Posterior cingulate gyrus (tissue), 11 donors: ENCODE measurements around the gene DGKZ.
A peak's percentile ranks its signal among the peaks of the same experiment; 100 is the strongest.
"Not testable (repeated sequence)": the region's sequence is repeated elsewhere in the genome, so short reads cannot be mapped to it uniquely, and the experiment has no call there.

Experiments
- DNase-seq, 10 donors: peaks; one replicate each; pipeline versions ENCODE4 v3.0.0 to v3.0.0-alpha.2; 2020 to 2021; ENCODE audit warnings: mixed read lengths in 3 of 10
- intact Hi-C: fragments of 100-400 bp; cut with DNase I; formaldehyde crosslinking; loops from one replicate; pipeline ENCODE4 v1.15.1; 2023

Gene DGKZ

GRCh38 chr11:46363455-46364005, 16.3 kb downstream of the DGKZ start:
- peak in 9 of 10 donors; percentile 58 to 97 (median 75) for DNase-seq
- intact Hi-C loops, result no loop called here

- DNase-seq, result no peak
- intact Hi-C loops, result no loop called here
These were observed 16.8 kb downstream of the DGKZ start for GRCh38 chr11:46364056-46364455.

- no peak for DNase-seq
- intact Hi-C loops, result no loop called here
These were observed 17.5 kb downstream of the DGKZ start for GRCh38 chr11:46364791-46365190.

GRCh38 chr11:46366260-46366659, 19.0 kb downstream of the DGKZ start:
- DNase-seq, result peak in 1 of 10 donors; percentile 77
- intact Hi-C loops, result no loop called here

- peak in 1 of 10 donors; percentile 71 for DNase-seq
- intact Hi-C loops, result loop anchor here (1.0 kb wide), 2 partner anchors 14 to 19 kb away; partner anchors contain the start of gene DGKZ
These were observed 19.4 kb downstream of the DGKZ start for GRCh38 chr11:46366661-46367161.

- intact Hi-C loops, result loop anchor here (1.0 kb wide), 2 partner anchors 15 to 20 kb away; partner anchors contain the start of gene DGKZ
- DNase-seq, result peak; percentile 50 to 97 (median 80)
These were observed 20.1 kb downstream of the DGKZ start for GRCh38 chr11:46367244-46367915.

GRCh38 chr11:46367916-46368267, 20.6 kb downstream of the DGKZ start:
- DNase-seq, result no peak
- intact Hi-C loops, result loop anchor here (1.0 kb wide), 2 partner anchors 16 to 21 kb away; partner anchors contain the start of gene DGKZ

GRCh38 chr11:46369458-46370152, 22.3 kb downstream of the DGKZ start:
- intact Hi-C loops, result no loop called here
- peak in 7 of 10 donors; percentile 63 to 95 (median 81) for DNase-seq

GRCh38 chr11:46370253-46370652, 23.0 kb downstream of the DGKZ start:
- intact Hi-C loops, result no loop called here
- no peak for DNase-seq

- intact Hi-C loops, DNase-seq: not testable (repeated sequence)
These were observed 24.0 kb downstream of the DGKZ start for GRCh38 chr11:46371262-46371661.

GRCh38 chr11:46372086-46372485, 24.8 kb downstream of the DGKZ start:
- DNase-seq, result no peak
- intact Hi-C loops, result no loop called here

- DNase-seq, intact Hi-C loops: not testable (repeated sequence)
These were observed 25.2 kb downstream of the DGKZ start for GRCh38 chr11:46372501-46372900.

GRCh38 chr11:46373787-46374740, 26.8 kb downstream of the DGKZ start:
- intact Hi-C loops, result no loop called here
- peak in 1 of 10 donors; percentile 71 for DNase-seq

GRCh38 chr11:46374815-46375214, 27.6 kb downstream of the DGKZ start:
- peak in 1 of 10 donors; percentile 62 for DNase-seq
- intact Hi-C loops, result no loop called here

- DNase-seq, result peak in 1 of 10 donors; percentile 51
- intact Hi-C loops, result no loop called here
These were observed 28.3 kb downstream of the DGKZ start for GRCh38 chr11:46375392-46376101.

GRCh38 chr11:46376258-46377050, 29.2 kb downstream of the DGKZ start:
- intact Hi-C loops, result no loop called here
- peak in 1 of 10 donors; percentile 59 for DNase-seq

GRCh38 chr11:46377290-46377689, 30.0 kb downstream of the DGKZ start:
- intact Hi-C loops, result no loop called here
- peak in 1 of 10 donors; percentile 65 for DNase-seq

- intact Hi-C loops, result no loop called here
- no peak for DNase-seq
These were observed 30.6 kb downstream of the DGKZ start for GRCh38 chr11:46377831-46378230.

GRCh38 chr11:46378296-46378695, 31.0 kb downstream of the DGKZ start:
- intact Hi-C loops, result no loop called here
- DNase-seq, result peak in 2 of 10 donors; percentile 63 to 80
